NCI-H2227 (cell line): ENCODE measurements around the gene DNAJC1.
"Not testable (repeated sequence)": the region's sequence is repeated elsewhere in the genome, so short reads cannot be mapped to it uniquely, and the experiment has no call there.

Experiments
- DNase-seq: peaks from one replicate; lab custom pipeline; 2025; ENCODE audit not compliant: unreplicated experiment; lab: John Stamatoyannopoulos, UW

The DNAJC1 gene

DNA sequence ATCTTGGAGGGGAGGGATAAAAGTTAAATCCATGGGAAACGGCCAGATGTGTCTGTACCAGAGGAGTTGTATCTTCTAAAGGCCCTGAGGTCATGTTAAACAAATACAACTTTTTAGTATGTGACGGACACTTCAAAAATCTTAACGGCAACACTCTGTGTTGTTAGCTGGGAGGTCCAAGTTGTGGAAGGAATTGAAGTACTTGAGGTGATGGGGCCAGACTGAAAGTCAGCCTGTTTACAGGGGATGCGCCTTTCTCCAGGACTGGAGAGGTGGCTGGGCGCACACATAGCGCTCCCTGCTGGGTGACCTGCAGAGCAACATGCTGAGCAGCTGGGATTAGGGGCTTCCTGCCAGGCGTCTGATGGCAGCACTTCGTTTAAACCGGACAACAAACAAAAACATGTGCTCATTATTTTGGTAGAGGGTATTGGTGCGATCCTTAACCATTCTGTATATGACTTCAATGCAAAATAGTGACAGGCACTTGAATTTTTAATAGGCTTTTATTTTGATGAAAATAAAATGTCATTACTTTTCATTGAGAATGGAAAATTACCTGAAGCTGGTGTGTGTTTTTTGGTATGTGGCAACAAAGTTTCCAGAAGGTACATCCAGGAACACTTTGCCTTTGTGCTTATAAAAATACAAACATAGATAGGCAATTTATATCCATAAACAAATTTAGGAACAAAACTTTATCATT lies 271.3 kb downstream of the DNAJC1 start:
- DNase-seq = peak; percentile 51

DNA sequence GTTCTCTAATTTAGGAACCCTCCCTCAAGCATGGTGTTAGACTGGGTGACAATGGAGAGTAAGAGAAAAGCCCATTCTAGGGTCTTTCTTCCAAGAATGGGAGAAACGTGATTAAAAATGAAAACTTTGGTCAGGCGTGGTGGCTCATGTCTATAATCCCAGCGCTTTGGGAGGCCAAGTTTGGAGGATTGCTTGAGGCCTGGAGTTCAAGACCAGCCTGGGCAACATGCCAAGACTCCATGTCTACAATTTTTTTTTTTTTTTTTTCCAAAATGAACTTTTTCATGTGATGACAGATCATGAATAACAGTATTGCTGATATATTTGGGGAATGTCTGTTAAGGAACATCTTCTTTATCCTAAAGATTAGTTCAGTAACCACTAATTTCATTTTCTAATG lies 274.9 kb downstream of the DNAJC1 start:
- DNase-seq = no peak

DNA sequence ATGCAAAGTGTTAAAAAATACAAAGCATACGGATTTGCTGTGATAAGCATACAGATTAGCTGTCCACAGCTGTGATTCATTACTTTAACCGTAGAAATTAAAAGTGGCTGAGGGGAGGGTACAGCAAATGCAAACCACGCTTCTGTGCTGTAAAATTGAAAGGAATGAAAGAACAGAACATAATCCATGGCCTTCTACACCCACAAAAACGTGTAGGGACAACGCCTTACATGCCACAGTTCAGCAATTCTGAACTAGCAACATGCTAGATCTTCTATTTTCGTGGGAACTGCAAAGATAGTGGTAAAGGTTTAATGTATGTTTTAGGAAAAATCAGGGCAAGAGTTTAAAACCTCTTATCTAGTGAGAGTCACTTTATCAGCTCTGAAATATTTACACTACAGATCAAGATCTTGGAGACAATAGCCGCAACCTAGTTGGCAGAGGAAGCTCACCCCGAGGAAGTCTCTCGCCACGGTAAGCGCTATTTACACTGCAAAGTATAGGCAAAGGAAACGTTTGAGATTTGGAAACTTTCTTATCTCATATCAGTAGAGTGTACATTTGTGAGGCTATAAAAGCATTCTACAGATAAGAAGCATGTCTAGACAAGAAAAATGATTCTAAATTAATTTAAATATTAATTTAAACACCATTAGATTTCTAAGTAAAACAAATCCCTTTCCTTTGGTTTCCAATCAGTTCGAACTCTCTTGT lies 275.9 kb downstream of the DNAJC1 start:
- no peak for DNase-seq

DNA sequence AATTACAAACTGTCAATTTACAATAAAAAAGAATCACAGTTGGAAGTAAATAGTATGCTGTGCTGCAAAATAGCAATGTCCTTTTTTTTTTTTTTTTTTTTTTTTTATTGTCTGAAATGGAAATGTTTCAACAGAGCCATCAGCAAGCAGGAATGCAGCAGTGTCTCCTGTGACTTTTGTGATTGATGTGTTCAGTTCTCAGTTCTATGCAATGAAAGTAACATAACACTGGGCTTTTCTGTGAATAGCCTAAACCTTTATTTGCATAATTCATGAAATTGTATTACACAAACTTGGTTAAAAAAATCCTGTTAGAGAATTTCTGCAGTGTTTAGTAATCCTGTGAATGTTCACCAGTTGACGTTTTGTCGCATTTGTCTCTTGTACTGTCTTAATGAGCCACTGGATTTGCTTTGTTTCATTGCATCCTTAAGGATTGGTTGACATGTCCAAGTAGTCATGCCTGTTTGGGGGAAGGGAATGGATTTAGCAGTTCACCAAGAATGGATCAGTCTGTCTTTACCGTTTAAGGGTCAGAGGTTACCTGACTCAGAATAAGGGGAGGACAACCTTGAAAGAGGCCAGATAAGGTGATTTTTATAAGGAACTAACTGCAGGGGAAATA lies 276.8 kb downstream of the DNAJC1 start:
- DNase-seq = no peak

GRCh38 chr10:21724687-21725367 lies 278.7 kb downstream of the DNAJC1 start:
- DNase-seq = peak; percentile 93

- no peak for DNase-seq
These were observed 279.4 kb downstream of the DNAJC1 start for GRCh38 chr10:21724020-21724589.

GRCh38 chr10:21722209-21722608 lies 281.3 kb downstream of the DNAJC1 start:
- DNase-seq = no peak

DNA sequence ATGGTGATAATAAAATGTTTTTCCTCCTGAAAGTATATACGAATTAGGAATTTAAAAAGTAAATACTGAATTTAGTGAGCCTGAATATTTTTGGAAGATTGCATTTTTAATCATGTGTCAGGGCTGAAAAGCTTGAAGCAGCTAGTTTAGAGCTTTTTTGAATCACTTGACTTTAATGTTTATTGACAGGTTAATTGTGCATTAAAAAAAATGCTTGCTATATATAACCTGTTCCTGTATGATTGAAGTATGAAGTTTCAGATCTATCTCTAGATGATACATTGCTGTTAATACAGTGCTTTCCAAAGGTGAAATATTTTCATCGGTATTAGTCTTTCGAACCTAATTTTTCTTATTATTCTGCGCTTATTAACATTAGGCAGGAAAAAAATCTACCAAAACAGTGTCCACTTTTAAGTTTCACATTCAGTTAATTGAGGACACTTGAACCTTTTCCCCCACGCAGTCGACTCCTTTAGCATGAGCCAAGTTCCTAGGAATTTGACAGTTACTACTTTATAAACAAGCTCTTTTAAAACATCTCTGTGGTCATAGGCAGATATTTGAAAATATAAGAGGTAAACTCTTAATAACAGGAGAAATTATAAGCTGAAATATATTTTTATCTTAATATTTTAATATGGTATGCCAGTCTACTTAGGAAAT lies 282.4 kb downstream of the DNAJC1 start:
- no peak for DNase-seq

DNA sequence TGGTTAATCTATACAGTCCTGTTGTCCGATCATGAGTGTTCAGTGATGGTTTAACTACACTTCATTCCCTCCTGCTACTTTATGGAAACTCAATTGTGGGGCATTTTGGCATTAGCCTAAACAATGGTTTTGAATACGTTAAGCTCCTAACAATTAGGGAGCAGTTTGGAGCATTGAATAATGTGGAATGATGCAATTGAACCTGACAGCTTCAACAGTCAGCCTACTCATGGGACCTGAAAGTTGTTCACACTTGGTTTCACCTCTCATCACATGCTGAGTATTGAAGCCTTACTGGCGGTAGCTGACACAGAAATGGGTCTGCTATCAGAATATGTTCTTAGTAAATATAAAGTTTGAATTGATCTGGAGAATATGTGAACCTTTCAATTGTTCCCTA lies 283.4 kb downstream of the DNAJC1 start:
- no peak for DNase-seq

DNA sequence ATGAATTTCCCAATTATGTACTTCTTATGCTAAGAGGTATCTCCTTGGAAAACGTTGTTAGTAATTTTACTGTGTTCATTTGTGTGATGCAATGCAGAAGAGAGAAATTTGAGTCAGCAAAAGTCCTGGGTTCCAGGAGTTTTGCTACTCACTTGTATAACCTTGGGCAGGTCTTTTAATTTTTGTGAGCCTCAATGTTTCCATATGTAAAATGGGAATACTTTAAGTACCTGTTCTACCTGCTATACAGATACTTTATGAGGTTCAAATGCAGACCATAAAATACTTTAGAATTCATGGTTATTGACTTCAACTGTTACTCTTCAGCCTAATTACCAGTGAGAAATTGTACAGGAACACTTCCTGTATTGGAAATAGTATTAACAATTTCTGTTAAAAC lies 284.0 kb downstream of the DNAJC1 start:
- no peak for DNase-seq

DNA sequence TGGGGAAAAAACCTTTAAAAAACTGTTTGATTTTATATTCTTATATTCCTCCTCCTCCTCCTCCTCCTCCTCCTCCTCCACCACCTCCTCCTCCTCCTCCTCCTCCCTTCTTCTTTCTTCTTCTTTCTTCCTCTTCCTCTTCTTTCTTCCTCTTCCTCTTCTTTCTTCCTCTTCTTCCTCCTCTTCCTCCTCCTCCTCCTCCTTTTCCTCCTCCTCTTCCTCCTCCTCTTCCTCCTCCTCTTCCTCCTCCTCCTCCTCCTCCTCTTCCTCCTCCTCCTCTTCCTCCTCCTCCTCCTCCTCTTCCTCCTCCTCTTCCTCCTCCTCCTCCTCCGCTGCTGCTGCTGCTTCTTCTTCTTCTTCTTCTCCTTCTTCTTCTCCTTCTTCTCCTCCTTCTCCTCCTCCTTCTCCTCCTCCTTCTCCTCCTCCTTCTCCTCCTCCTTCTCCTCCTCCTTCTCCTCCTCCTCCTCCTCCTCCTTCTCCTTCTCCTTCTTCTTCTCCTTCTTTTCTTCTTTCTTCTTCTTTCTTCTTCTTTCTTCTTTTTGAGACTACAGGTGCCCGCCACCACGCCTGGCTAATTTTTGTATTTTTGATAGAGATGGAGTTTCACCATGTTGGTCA lies 286.0 kb downstream of the DNAJC1 start:
- not testable (repeated sequence) for DNase-seq

DNA sequence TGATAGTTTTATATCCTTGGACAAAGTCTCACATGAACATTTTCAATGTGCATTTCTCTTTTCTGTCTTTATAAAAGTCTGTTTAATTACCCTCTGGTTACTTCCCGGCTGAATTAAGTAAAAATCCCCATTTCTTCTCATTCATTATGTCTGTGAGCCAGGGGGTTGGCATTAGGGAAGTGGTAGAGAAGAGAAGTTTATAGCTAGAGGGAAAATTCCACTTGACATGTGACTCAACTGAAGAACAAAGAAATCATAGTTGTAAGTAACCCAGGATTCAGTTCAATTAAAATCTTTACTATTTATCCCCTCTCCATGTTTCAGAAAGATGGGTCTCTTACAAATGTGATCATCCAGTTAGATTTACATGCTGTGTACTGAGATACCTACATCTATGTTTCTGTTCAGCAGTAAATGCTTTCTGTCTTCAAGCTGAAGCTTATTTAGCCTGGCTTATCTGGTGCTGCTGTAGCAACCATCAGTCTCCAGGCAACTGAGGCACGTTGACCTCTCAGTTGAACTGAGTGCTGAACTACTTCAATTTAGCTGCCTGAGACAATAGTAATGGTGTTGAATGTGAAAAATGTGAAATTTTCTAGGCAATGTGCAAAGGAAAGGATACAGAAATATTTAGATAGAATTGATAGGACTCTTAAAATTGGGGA lies 287.9 kb downstream of the DNAJC1 start:
- DNase-seq = no peak

DNA sequence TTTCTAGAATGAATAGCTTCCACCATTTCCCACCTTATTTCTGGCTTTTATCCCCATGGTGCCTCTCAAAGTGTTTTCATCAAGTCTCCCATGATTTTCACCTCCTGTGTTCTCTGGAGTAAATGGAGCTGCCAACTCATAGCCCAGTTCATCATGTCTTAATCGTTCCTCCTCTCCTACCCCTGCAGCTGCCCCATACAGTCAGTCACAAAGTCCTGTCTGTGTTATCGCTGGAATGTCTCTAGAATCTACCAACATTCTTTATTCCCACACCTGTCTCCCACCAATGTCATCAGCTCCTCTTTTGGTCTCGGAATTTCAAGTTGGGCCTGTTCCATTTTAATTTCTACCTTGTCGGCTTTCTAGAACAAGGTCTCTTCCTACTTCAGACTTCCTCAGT lies 290.6 kb downstream of the DNAJC1 start:
- DNase-seq = no peak

GRCh38 chr10:21707498-21707897 lies 296.0 kb downstream of the DNAJC1 start:
- no peak for DNase-seq
